ENCODE results near the gene SOX4. TPM values are rescaled to one million over a fixed set of nuclear protein-coding genes. Genes with fewer than 3 reads are reported as not detected.

The SOX4 gene
- total RNA-seq, 4 donors from 2014 or later = 11.4 to 28.7 (median 13.6) TPM

- no peak for TF ChIP-seq POLR2A (IDR thresholded peaks at IDR 0.05)
- 55 to 58% methylated on average over 5 of the region's 5 CpGs for WGBS, 2 donors
- intact Hi-C loops (cut with DNase I; ENCODE audit: low total_unique reads) = loop anchor here (5.0 kb wide), 1 partner anchor 731 kb away; no protein-coding TSS in a partner anchor
Measured at GRCh38 chr6:21603082-21603952, 9.8 kb downstream of the SOX4 start.

GRCh38 chr6:21604081-21604480 lies 10.5 kb downstream of the SOX4 start:
- no peak for DNase-seq (ENCODE audit: low spot score in 2 of 2)
- intact Hi-C loops (cut with DNase I; ENCODE audit: low total_unique reads) = loop anchor here (5.0 kb wide), 1 partner anchor 732 kb away; no protein-coding TSS in a partner anchor
- no peak for TF ChIP-seq CTCF (IDR thresholded peaks at IDR 0.05)
- TF ChIP-seq POLR2A (IDR thresholded peaks at IDR 0.05) = no peak
- WGBS, 2 donors = 75 to 78% methylated on average over 3 of the region's 3 CpGs
- H3K4me3 ChIP-seq (ENCODE audit: low read depth, poor library complexity, severe bottlenecking) = no peak overlapping the region

More at GRCh38 chr6:21603082-21603952, 9.8 kb downstream of the SOX4 start:
- no peak for DNase-seq (ENCODE audit: low spot score in 2 of 2)
- H3K4me3 ChIP-seq (ENCODE audit: low read depth, poor library complexity, severe bottlenecking) = no peak overlapping the region

GRCh38 chr6:21605166-21605565 lies 11.6 kb downstream of the SOX4 start:
- no peak for TF ChIP-seq POLR2A (IDR thresholded peaks at IDR 0.05)
- TF ChIP-seq CTCF (IDR thresholded peaks at IDR 0.05) = no peak
- no peak for DNase-seq (ENCODE audit: low spot score in 2 of 2)
- 92% methylated on average over 4 of the region's 4 CpGs for WGBS, 2 donors
- no peak overlapping the region for H3K4me3 ChIP-seq (ENCODE audit: low read depth, poor library complexity, severe bottlenecking)
- intact Hi-C loops (cut with DNase I; ENCODE audit: low total_unique reads) = no loop called here

GRCh38 chr6:21608601-21609000 lies 15.1 kb downstream of the SOX4 start:
- intact Hi-C loops (cut with DNase I; ENCODE audit: low total_unique reads) = no loop called here
- DNase-seq (ENCODE audit: low spot score in 2 of 2) = no peak
- no peak for TF ChIP-seq POLR2A (IDR thresholded peaks at IDR 0.05)
- no peak for TF ChIP-seq CTCF (IDR thresholded peaks at IDR 0.05)
- H3K4me3 ChIP-seq (ENCODE audit: low read depth, poor library complexity, severe bottlenecking) = no peak overlapping the region
- WGBS, 2 donors = 86 to 87% methylated on average over 10 of the region's 10 CpGs

- H3K4me3 ChIP-seq (ENCODE audit: low read depth, poor library complexity, severe bottlenecking) = no peak overlapping the region
- intact Hi-C loops (cut with DNase I; ENCODE audit: low total_unique reads) = no loop called here
- WGBS, 2 donors = 95 to 97% methylated on average over 20 to 28 of the region's 28 CpGs
- TF ChIP-seq CTCF (IDR thresholded peaks at IDR 0.05) (no peak), POLR2A (IDR thresholded peaks at IDR 0.05) (no peak)
- no peak for DNase-seq (ENCODE audit: low spot score in 2 of 2)
Measured at GRCh38 chr6:21609881-21610329, 16.4 kb downstream of the SOX4 start.

- H3K4me3 ChIP-seq (ENCODE audit: low read depth, poor library complexity, severe bottlenecking) = no peak overlapping the region
- 93 to 96% methylated on average over 5 of the region's 5 CpGs for WGBS, 2 donors
- no peak for DNase-seq (ENCODE audit: low spot score in 2 of 2)
- TF ChIP-seq POLR2A (IDR thresholded peaks at IDR 0.05) (no peak), CTCF (IDR thresholded peaks at IDR 0.05) (no peak)
- intact Hi-C loops (cut with DNase I; ENCODE audit: low total_unique reads) = no loop called here
Measured at GRCh38 chr6:21610341-21610740, 16.8 kb downstream of the SOX4 start.

Measured in lower leg skin (tissue), 4 donors.